GM11168 (cell line): ENCODE data around the gene CCR7.
"Not testable (repeated sequence)": the region's sequence is repeated elsewhere in the genome, so short reads cannot be mapped to it uniquely, and the experiment has no call there.

Experiments
- in situ Hi-C: fragments of 300-500 bp; cut with MboI; formaldehyde crosslinking; loops from one replicate; pipeline ENCODE4 v1.12.0; 2022; ENCODE audit warnings: low sequenced_read_pairs; ENCODE audit not compliant: unreplicated experiment

Gene CCR7

DNA sequence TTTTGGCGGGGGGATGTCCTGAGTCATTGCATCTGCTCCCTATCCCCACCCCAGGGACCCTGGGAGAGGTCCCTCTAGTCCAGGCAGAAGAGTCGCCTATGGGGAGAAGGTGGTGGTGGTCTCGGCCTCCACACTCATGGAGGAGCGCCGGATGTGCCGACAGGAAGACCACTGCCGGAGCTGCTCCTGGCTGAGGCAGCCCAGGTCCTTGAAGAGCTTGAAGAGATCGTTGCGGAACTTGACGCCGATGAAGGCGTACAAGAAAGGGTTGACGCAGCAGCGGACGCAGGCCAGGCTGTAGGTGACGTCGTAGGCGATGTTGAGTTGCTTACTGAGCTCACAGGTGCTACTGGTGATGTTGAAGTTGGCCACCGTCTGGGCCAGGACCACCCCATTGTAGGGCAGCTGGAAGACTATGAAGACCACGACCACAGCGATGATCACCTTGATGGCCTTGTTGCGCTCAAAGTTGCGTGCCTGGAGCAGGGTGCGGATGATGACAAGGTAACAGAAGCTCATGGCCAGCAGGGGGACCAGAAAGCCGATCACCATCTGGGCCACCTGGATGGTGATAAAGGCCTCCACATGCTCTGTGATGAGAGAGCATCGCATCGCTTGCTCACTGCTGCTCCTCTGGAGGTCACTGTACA lies 10.5 kb downstream of the CCR7 start:
- in situ Hi-C loops = no loop called here

DNA sequence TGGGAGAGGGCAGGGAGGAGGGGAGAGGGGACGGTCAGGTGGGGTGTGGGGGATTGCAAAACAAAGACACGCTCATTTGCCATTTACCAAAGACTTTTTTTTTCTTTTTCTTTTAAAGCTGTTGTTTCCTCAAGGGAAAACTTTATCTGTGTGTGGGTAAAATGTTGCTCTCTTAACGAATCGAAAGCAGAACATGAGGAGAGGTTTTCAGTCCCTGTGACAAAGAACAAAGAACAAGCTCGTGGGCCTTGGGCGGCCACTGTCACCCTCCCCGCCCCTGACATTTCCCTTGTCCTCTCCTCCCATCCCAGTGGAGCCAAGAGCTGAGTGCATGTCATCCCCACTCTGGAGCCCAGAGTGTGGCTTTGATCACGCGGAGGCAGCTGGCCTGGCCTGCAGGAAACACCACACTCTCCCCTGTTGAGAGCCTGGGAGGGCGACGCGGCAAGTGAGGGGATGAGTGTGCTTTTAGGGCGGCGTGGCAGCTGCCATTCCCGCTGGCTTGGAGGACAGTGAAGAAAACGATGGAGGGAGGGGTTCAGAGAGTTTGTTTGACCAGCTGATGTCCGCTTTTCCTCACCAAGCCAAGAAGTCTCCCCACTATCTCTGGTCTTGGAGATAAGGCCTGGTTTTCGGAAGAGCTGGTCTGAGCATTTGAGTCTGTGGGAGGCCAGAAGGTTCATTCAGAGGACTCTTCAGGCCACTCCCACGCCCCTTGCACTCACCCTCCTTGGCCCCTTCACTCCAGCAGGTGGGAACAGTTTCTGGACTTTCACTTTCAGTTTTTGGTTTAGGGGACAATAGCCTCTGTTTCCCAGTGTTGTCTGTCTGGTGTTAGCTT lies 11.4 kb downstream of the CCR7 start:
- in situ Hi-C loops = no loop called here

DNA sequence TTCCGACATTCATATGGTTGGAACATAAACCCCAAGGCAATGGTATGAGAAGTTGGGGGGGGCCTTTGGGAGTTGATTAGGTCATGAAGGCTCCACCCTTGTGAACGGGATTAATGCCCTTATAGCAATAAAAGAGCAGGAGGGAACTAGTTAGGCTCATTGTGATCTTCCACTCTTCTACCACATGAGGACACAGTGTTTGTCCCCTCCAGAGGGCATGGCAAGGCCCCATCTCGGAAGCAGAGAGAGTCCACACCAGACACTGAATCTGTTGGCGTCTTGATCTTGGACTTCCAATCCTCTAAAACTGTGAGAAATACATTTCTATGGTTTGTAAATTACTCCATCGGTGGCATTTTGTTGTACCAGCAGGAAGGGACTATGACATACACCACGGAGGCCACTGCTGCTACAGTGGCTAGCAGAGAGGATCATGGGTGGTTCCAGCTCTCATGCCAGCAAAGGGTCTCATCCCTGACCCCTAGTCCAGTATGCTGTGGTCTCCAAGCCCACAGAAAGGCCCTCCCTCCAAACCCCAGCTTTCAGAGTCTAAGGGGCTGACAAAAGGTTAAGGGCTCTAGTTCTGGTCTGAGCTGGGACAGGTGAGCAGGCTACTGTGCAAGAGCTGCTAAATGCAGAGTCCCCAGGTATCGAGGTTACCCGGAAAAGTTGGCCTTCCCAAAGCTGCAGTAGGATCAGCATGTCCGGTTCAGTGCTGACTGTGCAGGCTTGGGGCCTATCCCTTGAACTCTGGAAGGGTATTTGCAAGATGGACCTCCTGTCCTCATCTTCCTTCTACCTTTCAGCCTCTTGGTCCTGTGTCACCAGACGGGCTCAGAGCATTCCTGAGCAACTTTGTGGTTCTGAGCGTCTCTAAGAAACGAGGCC lies 12.2 kb downstream of the CCR7 start:
- in situ Hi-C loops = no loop called here

DNA sequence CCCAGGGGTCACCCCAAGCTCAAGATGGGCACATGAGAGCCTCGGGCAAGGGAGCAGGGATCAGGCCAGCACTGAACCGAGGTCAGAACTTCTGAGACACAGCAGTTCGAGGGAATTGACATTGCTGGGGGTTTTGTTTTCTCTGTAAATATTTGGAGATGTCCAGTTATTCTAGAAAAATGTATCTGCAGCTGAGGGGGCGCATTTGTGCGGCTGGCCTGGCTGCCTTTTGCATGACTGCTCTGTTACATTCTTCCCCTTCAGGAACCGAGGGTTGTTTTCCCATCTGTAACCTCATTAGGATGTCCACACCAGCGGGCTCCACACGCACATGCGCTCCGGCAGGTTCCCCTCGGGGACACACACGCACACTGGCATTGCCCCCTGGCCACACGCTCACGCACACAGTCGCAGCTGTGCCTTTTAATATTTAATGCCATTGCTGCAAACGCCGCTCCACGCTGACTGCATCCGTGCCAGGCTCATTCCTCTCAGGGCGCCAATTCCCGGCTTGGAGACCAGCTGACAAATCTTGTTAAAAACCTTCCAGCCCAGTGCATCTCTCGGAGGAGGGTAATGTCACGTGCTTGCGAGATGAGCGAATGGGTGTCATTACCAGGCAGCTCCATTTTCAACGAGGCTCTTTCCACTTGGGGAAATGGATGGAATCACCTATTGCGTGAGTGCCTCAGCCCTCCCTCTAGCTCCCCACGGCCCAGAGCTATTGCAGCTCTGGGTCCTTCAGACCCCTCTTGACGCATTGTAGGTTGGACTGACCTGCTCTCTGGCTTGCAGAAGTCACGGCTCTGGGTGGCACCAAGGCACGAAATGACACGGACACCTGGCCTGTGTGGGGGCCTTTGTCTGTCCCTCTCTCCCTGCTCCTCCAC lies 13.1 kb downstream of the CCR7 start:
- in situ Hi-C loops = no loop called here

DNA sequence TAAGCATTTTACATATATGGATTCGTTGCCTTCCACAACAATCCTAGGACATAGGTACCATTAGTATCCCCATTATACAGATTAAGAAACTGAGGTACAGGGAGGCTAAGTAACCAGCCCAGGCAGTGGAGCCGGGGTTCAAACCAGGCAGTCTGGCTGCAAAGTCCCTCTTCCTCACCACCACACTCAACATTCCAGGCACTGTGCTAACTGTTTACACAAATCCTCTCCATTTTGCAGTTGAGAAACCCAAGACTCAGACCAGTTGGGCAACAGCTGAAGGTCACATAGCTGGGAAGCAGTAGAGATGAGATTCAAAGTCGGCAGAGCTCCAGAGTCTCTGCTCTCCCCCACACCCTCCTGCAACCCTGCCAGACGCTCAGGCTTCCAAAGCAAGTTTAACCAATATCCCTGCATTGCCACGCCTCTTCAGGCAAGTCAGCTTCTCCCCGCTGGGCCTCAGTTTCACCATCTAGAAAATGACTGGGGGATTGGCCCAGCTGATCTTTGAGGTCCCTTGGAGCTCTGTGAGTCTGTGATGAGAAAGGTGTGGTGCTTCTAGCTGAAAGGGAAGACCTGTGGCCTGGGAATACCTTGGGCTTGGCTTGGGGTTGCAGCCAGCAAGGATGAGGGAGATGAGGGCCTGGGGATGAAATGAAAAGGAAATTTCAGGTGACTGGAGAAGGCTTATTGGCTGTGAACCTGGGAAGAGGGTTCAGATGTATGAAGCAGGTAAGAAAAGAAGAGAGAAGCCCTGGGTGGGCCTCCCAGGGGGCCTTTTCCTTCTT lies 14.0 kb downstream of the CCR7 start:
- in situ Hi-C loops = no loop called here

DNA sequence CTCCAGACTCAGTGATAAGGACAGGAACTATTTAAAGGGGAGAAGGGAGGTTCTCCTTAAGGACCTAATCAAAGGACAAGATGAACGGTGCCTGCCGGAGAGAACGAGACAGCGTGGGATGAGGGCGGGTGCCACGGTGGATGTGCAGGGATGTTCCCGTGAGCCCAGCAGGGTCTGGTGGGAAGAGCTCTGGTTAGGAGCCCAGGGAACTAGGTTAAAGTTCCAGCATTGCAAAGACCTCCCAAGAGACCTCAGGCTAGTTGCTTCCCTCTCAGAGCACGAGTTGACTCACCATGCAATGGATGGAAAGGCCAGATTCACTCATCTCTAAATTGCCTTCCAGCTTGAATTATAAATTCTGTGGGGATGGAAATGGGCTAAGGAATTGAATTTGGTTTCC lies 14.7 kb downstream of the CCR7 start:
- in situ Hi-C loops = no loop called here

DNA sequence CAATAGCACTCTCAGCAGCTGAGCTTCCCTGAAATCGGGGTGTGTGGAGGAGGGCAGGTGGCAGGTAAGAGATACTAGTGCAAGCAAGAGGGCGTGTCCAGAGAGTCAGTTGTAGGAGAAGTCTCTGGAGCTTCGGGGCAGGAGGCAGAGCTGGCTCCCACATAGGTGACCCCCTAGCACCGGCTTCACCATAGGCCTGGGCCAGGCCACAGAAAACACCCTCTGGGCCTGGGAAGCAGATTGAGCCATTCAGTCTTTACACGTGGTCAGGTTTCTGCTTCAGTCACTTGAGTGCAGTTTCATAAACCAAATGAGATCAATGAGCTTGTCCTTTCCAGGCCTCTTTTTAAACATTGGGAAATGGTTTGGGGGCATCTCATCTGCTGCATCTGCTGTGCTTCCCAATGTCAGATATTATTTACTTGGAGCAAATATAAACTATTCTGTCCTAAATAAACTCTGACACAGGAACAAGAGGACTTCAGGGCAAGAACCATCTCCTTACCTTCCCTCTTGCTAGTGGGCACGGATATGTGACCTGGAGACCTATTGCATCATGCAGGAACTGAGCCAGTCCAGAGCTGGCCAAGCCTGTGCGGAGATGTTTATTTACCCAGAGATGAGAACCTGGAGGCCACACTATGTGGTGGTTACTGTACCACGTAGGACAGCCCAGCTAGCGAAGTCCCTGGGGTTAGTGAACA lies 16.1 kb downstream of the CCR7 start:
- in situ Hi-C loops = no loop called here

DNA sequence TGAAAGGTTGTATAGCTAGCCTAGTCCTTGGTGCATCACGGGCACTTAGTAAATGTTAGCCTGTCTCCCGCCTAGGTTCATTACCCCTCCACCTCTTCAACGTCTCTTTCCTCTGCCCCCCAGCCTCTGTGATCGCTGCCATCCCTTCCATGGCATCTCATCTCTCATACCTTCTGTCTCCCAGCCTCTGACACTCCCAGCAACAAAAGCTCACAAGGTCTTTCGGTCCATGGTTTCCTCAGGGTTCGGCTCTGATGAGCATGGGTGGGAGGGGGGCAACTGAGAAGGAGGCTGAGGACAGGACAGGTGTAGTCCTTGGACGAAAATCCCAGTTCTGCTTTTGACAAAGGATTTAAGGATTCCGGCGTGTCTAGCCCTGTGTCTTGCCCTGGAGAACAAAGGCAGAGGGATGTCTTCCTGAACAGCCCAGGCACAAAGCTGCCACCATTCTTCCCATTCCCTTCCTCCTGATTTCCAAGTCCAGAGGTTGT lies 16.7 kb downstream of the CCR7 start:
- in situ Hi-C loops = no loop called here

DNA sequence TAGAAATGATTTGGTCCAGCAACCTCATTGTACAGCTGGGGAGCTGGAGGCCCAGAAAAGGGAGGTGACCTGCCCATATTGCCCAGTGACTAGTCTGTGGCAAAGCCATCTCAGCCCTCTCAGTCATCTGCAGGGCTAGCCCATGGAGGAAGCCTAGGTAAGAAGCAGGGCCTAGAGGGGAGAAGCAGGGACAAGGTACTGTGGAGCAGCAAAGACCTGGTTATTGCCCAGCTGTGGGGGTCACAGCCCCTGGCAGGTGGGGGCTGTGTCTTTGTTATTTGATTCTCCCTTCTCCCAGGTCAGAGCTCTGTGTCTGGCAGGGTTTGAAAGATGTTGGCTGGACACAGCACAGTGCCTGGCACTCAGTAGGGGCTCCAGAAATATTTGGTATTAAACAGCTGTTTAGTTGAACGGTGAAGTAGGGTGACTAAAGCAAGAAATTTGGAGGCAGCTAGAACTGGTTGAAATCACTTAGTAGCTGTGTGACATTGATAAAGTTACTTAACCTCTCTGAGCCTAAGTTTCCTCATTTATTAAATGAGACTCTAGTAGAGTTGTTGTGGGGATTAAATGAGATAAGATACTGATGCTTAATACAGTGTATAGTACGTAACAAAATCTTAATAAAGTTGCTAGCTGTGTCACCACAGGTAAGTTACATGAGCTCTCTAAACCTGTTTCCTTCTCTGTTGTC lies 17.3 kb downstream of the CCR7 start:
- in situ Hi-C loops = no loop called here

DNA sequence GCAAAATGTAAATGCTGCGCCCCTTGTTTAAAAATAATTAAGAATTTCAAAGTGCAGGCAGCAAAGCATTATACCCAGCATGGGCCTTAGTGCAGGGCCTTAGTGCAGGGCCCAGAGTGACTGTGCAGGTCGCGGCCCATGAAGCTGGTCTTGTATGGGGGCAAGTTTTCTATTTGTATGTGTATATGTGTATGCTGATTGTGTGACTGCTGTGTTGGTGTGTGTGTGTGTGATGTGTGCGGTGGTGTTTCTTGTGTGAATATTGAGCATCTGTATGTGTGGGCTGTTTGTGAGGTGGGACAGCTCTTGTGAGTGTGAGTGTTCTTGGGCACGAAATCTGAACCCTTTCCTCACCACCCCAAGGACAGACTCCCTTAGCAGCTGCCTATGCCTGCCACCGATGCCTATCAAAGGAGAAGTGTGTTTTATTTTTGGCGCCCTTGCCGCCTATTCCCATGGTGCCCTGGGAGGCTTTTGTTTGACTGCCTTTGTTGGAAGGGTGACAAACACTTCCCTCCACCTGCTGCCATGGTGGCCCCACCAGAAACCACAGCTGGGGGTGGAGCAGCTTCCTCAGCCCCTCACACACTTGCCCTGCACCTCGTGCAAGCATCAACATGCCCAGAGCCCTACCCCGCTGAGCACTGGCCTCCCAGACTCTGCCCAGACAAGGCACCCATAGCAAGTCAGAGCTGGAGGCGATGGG lies 18.0 kb downstream of the CCR7 start:
- in situ Hi-C loops = no loop called here

DNA sequence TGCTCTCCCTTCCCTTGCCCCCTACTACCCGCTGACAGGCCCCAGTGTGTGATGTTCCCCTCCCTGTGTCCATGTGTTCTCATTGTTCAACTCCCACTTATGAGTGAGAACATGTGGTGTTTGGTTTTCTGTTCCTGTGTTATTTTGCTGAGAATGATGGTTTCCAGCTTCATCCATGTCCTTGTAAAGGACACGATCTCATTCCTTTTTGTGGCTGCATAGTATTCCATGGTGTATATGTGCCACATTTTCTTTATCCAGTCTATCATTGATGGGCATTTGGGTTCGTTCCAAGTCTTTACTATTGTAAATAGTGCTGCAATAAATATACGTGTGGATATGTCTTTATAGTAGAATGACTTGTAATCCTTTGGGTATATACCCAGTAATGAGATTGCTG lies 18.8 kb downstream of the CCR7 start:
- in situ Hi-C loops = not testable (repeated sequence)

DNA sequence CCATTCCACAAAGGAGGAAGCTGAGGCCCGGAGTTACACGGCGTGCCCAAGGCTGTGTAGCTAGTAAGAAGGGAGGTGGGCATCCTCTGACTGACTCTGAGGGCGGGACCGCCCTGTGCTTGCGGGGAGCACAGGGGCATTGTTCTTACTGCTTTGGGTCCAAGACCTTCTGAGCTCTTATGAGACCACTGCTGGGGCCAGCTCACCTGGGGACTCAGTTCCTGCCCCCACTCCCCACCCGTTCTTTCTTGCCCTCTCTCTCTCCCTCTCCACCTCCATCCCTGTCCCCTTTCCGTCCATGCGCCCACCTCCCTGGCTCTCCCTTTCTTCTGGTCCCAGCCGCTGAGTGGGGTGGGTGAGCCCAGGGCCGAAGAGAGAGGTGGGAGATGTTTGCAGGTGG lies 19.6 kb downstream of the CCR7 start:
- in situ Hi-C loops = no loop called here

DNA sequence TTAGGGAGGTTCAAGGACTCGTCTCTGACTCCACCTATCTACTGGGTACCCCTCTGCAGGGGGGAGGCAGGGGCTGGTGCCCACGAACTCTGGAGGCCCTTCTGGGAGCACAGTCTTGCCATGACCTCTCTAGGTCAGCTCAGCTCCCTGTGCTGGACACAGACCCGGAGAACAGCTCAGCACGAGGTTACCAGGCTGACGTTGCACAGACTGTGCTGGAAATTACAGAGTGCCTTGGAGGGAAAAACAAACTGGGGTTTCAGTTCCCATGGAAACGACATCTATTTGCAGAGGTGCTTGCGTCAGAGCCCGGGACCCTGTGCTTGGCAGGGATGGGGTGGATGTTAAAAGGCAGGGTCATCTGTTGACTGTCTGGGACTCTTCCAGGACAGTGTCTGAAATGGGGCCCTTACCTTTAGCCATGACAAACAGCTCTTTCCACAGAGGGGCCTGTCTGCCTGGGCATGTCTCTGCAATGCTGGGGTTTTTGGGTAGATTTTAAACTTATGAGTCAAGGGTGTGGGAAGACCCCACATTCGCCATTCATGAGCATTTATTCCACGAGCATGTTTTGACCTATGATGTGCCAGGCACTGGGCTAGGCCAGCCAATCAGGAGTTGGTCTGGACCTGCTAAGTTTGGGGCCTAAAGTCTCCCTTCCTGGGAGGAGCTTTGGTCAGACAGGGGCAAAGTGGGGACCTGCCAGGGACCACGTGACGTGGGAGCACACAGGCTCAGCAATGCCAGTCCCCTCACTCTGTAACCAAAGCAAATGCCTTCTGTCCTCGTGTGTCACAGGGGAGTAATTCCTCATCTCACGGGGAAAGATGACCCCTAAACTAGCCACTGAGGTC lies 22.5 kb downstream of the CCR7 start:
- in situ Hi-C loops = no loop called here

DNA sequence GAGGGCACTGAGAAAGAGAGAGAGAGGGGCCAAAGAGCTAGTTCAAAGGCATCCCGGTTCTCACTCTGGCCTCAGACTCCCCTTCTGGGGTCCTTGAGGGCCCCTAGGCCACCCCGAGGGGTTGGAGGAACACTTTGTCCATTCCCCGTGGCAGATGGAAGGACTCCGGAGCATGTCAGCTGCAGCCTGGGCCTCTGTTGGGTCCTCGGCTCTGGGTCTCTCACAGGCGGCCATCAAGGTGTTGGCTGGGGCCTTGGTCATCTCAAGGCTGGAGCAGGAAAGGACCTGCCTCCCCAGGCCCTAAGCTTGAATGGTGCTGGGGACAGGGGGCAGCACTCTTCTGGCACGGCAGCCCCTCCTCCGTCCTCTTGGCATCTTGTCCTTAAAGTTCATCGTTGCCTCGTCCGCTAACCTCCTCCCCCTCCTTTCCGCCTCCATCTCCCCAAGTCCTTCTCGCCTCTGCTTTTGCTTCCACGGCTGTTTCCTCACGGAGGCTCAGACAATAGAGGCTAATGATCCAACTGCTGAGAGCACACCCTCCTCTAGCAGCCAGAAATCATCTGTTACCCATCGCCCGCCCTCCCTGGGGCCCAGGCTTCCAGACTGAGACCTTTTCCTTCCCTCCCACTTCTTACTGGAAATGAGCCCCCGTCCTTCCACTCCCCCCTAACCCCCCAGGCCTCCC lies 23.3 kb downstream of the CCR7 start:
- in situ Hi-C loops = no loop called here

DNA sequence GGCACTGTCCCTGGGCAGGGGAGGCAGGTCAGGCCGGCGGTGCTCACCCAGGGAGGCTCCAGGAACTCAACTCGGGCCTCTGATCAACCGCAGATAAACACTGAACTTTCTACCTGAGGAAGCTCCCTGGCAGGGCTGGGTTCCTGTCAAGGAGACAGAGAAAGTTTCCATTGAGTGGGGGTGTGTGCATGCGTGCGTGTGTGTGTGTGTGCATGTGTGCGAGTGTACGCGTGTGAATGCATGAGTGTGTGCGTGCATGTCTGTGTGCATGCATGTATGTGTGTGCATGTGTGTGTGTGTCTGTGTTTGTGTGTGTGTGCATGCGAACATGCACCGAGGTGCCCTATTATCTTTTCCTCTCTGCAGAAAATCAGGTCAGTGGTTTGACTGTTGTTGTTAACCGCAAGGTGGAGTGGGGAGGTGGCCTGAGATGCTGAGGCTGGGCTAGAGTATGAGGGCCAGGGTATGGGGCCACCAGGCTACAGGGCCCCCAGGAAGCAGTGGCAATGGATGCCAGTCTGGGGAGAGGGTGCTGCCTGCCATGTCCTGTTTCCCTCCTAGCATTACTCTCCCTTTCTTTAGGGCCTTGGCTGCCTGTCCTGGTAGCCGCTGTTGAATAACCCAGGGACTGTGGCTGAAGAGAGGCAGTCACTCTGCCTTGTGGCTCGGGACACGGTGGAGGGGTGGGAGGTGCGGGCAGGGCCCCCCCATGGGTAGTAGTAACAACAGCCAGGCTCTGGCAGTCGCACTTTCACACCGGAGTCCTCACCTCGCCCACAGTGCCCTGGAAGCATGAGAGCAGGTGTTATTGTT lies 24.0 kb downstream of the CCR7 start:
- in situ Hi-C loops = no loop called here
